ENCODE results near the gene PMPCA. TPM values are rescaled to one million over a fixed set of nuclear protein-coding genes. Genes with fewer than 3 reads are reported as not detected.

The PMPCA gene
- total and polyA plus RNA-seq, 2 of the 13 experiments (the other 11 are each of a cell fraction or from before 2014, with no cell fraction given) = 70.2 to 88.4 TPM

DNA sequence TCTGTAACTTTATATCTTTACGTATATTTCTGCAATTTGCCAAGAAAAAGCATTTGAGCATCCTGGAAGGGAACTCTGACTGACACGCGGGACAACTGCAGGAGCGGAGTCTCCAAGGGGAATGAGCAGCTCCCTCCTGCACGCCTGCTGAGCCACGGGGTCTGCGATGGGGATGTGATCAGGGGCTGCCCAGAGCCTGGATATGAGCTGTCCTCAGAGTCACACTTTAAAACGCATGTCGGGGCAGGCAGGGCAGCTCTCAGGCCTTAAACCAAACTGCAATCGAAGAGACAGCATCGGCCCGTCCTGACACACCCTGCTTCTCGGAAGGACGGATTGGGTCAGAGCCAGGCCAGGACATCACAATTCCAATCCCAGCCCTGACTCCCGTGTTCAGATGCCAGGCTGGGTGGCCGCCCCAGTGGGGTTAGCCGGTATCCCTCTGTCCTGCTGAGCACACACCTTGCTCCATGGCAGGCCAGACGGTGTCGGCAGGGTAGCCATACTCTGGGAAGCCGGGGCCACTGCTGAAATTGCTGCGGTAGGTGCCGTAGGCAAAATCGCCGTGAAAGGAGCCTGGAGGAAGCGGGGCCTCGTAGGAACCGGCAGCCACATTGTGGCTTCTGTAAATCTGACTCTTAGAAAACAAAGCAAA, 55.2 kb downstream of the PMPCA start:
- in situ Hi-C loops (cut with HindIII; ENCODE audit: extremely low pct_ligation_motif_present, low pct_unique_long_range_greater_than_20kb) = no loop called here
- POLR2A ChIA-PET = no interaction called here

DNA sequence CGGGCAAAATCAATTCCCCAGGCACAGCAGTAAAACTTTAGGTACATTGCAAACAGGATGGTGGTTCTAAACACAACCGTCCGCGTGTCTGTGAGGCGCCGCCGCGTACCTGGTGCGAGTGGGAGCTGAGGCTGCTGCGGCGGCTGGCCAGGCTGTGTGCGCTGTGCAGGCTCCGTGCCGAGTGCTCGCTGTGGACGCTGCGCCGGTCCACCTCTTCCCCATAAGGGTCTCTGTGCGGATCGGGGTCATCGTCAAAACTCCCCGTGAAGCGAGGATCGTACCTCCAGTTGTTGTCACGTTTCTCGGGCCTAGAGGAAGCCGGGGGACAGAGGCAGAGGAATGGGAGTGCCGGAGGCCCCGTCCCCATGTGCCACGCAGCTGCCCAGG, 55.7 kb downstream of the PMPCA start:
- Histone ChIP-seq H3K79me2 (ENCODE audit: insufficient read depth, low read length) (no peaks in the 10 kb centered on the region), H4K20me1 (ENCODE audit: insufficient read depth, low read length) (no peaks in the 10 kb centered on the region), H3K4me1 (ENCODE audit: insufficient read depth, low read length) (no peaks in the 10 kb centered on the region), H3K4me2 (ENCODE audit: low read depth, low read length) (no peak overlapping the region), H3K4me3 (replicated peaks in 1 of 3; ENCODE audit: insufficient read depth in 1 of 3, low read depth in 2 of 3, low read length in 3 of 3) (no peak overlapping the region), H3K9me3 (ENCODE audit: low read length) (no peaks in the 10 kb centered on the region), H3K9ac (ENCODE audit: insufficient read depth, low read depth, low read length) (no peak overlapping the region), H3K27ac (ENCODE audit: extremely low read length, insufficient read depth, low read length) (no peak overlapping the region), H3K36me3 (replicated peaks in 1 of 2; ENCODE audit: control insufficient read depth in 1 of 2, insufficient read depth in 2 of 2, low read length in 2 of 2) (peaks cover 55 to 94% of the 10 kb centered on the region in 2 experiments), H3K27me3 (ENCODE audit: control insufficient read depth in 1 of 2, insufficient read depth in 2 of 2, low read length in 2 of 2) (no peaks in the 10 kb centered on the region), H2AFZ (ENCODE audit: low read length) (no peak overlapping the region)
- no TSS peak for BruUV-seq (replicated peaks)
- intact Hi-C loops (cut with micrococcal nuclease; ENCODE audit: unreplicated experiment) (no loop called here), in situ Hi-C loops (cut with HindIII; ENCODE audit: extremely low pct_ligation_motif_present, low pct_unique_long_range_greater_than_20kb) (no loop called here)
- 99% methylated on average over 30 of the region's 30 CpGs for WGBS (ENCODE audit: low lambda C conversion rate)
- ATAC-seq = no peak
- ChIA-PET CTCF (ENCODE audit: low intra/inter-chr PET ratio, low total read pairs) (no interaction called here), POLR2A (no interaction called here)
- TF ChIP-seq, protein P1, sequence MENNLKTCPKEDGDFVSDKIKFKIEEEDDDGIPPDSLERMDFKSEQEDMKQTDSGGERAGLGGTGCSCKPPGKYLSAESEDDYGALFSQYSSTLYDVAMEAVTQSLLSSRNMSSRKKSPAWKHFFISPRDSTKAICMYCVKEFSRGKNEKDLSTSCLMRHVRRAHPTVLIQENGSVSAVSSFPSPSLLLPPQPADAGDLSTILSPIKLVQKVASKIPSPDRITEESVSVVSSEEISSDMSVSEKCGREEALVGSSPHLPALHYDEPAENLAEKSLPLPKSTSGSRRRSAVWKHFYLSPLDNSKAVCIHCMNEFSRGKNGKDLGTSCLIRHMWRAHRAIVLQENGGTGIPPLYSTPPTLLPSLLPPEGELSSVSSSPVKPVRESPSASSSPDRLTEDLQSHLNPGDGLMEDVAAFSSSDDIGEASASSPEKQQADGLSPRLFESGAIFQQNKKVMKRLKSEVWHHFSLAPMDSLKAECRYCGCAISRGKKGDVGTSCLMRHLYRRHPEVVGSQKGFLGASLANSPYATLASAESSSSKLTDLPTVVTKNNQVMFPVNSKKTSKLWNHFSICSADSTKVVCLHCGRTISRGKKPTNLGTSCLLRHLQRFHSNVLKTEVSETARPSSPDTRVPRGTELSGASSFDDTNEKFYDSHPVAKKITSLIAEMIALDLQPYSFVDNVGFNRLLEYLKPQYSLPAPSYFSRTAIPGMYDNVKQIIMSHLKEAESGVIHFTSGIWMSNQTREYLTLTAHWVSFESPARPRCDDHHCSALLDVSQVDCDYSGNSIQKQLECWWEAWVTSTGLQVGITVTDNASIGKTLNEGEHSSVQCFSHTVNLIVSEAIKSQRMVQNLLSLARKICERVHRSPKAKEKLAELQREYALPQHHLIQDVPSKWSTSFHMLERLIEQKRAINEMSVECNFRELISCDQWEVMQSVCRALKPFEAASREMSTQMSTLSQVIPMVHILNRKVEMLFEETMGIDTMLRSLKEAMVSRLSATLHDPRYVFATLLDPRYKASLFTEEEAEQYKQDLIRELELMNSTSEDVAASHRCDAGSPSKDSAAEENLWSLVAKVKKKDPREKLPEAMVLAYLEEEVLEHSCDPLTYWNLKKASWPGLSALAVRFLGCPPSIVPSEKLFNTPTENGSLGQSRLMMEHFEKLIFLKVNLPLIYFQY (CRISPR knock-in tag; IDR thresholded peaks at IDR 0.05; ENCODE audit: borderline replicate concordance) = no peak
- peak; percentile 66 for TF ChIP-seq AGO2 (optimal IDR thresholded peaks at IDR 0.05; ENCODE audit: low read depth, low read length)
- no peak for FAIRE-seq
- no peak for DNase-seq (ENCODE audit: low spot score)

More for the DNA sequence above, 55.2 kb downstream of the PMPCA start:
- Histone ChIP-seq H3K27ac (ENCODE audit: extremely low read length, insufficient read depth, low read length) (no peak overlapping the region), H3K4me3 (replicated peaks in 1 of 3; ENCODE audit: insufficient read depth in 1 of 3, low read depth in 2 of 3, low read length in 3 of 3) (no peak overlapping the region), H4K20me1 (ENCODE audit: insufficient read depth, low read length) (no peaks in the 10 kb centered on the region), H3K79me2 (ENCODE audit: insufficient read depth, low read length) (no peaks in the 10 kb centered on the region), H3K9ac (ENCODE audit: insufficient read depth, low read depth, low read length) (no peak overlapping the region), H3K4me1 (ENCODE audit: insufficient read depth, low read length) (no peaks in the 10 kb centered on the region), H3K36me3 (replicated peaks in 1 of 2; ENCODE audit: control insufficient read depth in 1 of 2, insufficient read depth in 2 of 2, low read length in 2 of 2) (peaks cover 57 to 94% of the 10 kb centered on the region in 2 experiments), H3K9me3 (ENCODE audit: low read length) (no peaks in the 10 kb centered on the region), H3K27me3 (ENCODE audit: control insufficient read depth in 1 of 2, insufficient read depth in 2 of 2, low read length in 2 of 2) (no peaks in the 10 kb centered on the region), H2AFZ (ENCODE audit: low read length) (no peak overlapping the region), H3K4me2 (ENCODE audit: low read depth, low read length) (no peak overlapping the region)
- intact Hi-C loops (cut with micrococcal nuclease; ENCODE audit: unreplicated experiment) = no loop called here
- ATAC-seq = no peak
- CTCF ChIA-PET (ENCODE audit: low intra/inter-chr PET ratio, low total read pairs) = no interaction called here
- TF ChIP-seq, protein P2, sequence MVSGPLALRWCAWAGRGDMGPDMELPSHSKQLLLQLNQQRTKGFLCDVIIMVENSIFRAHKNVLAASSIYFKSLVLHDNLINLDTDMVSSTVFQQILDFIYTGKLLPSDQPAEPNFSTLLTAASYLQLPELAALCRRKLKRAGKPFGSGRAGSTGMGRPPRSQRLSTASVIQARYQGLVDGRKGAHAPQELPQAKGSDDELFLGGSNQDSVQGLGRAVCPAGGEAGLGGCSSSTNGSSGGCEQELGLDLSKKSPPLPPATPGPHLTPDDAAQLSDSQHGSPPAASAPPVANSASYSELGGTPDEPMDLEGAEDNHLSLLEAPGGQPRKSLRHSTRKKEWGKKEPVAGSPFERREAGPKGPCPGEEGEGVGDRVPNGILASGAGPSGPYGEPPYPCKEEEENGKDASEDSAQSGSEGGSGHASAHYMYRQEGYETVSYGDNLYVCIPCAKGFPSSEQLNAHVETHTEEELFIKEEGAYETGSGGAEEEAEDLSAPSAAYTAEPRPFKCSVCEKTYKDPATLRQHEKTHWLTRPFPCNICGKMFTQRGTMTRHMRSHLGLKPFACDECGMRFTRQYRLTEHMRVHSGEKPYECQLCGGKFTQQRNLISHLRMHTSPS (CRISPR knock-in tag; IDR thresholded peaks at IDR 0.05; ENCODE audit: low read depth) = no peak
- TF ChIP-seq BORCS8-MEF2B (CRISPR knock-in tag; IDR thresholded peaks at IDR 0.05) (no peak), SATB2 (CRISPR knock-in tag; IDR thresholded peaks at IDR 0.05) (no peak), SKI (IDR thresholded peaks at IDR 0.05; ENCODE audit: partially characterized antibody) (no peak), ZNF234 (CRISPR knock-in tag; conservative IDR thresholded peaks at IDR 0.05) (no peak), ZSCAN29 (CRISPR knock-in tag; conservative IDR thresholded peaks at IDR 0.05) (no peak)
- 98% methylated on average over 18 of the region's 27 CpGs for WGBS (ENCODE audit: low lambda C conversion rate)
- no TSS peak for BruUV-seq (replicated peaks)
- no peak for FAIRE-seq
- no peak for DNase-seq (ENCODE audit: low spot score)

Data from HepG2 (cell line).